ENCODE data around the gene CRLF2. TPM values are rescaled to one million over a fixed set of nuclear protein-coding genes. Genes with fewer than 3 reads are reported as not detected.
A peak's percentile ranks its signal among the peaks of the same experiment; 100 is the strongest.
"Not testable (repeated sequence)": the region's sequence is repeated elsewhere in the genome, so short reads cannot be mapped to it uniquely, and the experiment has no call there.

Gene CRLF2
- total RNA-seq, 2 donors from 2014 or later: 0.22 to 1.4 TPM

DNA sequence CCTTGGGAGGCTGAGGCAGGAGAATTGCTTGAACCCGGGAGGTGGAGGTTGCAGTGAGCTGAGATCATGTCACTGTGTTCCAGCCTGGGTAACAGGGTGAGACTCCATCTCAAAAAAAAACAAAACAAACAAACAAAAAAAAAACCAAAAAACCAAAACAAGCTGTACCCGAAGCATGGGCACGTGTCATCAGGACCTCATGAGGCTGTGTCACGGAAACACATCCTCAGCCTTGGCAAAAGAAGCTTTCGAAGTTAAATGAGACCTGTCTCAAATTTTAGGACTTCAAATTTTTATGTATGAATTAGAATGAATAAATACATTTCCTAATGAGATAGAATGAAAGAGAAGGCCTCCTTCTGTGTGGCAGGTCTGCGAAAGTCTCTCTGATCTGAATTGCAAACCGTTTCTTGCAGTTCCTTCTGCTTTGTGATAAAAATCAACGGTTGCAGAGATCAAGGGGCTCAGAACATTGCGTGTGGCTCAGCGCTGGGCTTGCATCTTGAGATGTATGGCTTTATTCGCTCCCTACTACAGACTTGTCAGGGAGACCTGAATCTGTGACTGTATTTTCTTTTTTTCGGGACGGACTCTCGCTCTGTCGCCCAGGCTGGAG, 19.5 kb upstream of the CRLF2 start:
- Mint-ChIP-seq H3K27ac (no peak overlapping the region), H3K27me3 (ENCODE audit: low read depth) (peaks cover 10% of the 10 kb centered on the region), H3K36me3 (ENCODE audit: insufficient read depth in 2 of 2) (peaks cover 0 to 11% of the 10 kb centered on the region in 2 donors), H3K4me1 (ENCODE audit: low read depth) (peaks cover 8% of the 10 kb centered on the region), H3K4me3 (peak overlapping the region; percentile 20 to 54), H3K9me3 (peaks cover 4% of the 10 kb centered on the region in 2 donors)
- ATAC-seq (replicated peaks in 1 of 2) (peak in 1 of 2 donors; percentile 20), DNase-seq (no peak)

- Mint-ChIP-seq H3K27me3 (ENCODE audit: low read depth) (peaks cover 16% of the 10 kb centered on the region), H3K36me3 (ENCODE audit: insufficient read depth in 2 of 2) (peaks cover 10 to 16% of the 10 kb centered on the region in 2 donors), H3K9me3 (peaks cover 14 to 16% of the 10 kb centered on the region in 2 donors), H3K4me1 (ENCODE audit: low read depth) (peaks cover 14% of the 10 kb centered on the region)
- not testable (repeated sequence) for ATAC-seq (replicated peaks in 1 of 2); H3K27ac Mint-ChIP-seq; H3K4me3 Mint-ChIP-seq; DNase-seq
Observed at GRCh38 chrX:1228101-1228500, 15.7 kb upstream of the CRLF2 start.

DNA sequence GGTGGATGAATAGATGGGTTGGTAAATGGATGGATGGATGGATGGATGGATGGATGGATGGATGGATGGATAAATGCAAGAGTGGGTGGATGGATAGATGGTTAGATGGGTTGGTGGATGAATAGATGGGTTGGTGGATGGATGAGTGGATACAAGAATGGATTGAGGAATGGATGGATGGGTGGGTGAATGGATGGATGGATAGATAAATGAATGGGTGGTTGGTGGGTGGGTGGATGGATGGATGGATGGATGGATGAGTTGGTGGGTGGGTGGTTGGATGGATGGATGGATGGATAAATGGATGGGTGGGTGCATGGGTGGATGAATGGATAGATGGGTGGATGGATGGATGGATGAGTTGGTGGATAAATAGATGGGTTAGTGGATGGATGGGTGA, 13.8 kb upstream of the CRLF2 start:
- Mint-ChIP-seq H3K4me1 (ENCODE audit: low read depth) (peaks cover 6% of the 10 kb centered on the region), H3K27me3 (ENCODE audit: low read depth) (peaks cover 8% of the 10 kb centered on the region), H3K9me3 (peaks cover 19 to 22% of the 10 kb centered on the region in 2 donors), H3K36me3 (ENCODE audit: insufficient read depth in 2 of 2) (peaks cover 11 to 22% of the 10 kb centered on the region in 2 donors), H3K27ac (no peak overlapping the region), H3K4me3 (no peak overlapping the region)
- DNase-seq (no peak), ATAC-seq (replicated peaks in 1 of 2) (no peak)

- DNase-seq: peak; percentile 21 to 41
- peaks cover 19 to 22% of the 10 kb centered on the region in 2 donors for H3K9me3 Mint-ChIP-seq
- peak overlapping the region; percentile 17 to 53 for H3K4me3 Mint-ChIP-seq
- peak; percentile 91 to 93 for ATAC-seq (replicated peaks in 1 of 2)
- H3K36me3 Mint-ChIP-seq (ENCODE audit: insufficient read depth in 2 of 2): peaks cover 11 to 22% of the 10 kb centered on the region in 2 donors
- peaks cover 6% of the 10 kb centered on the region for H3K4me1 Mint-ChIP-seq (ENCODE audit: low read depth)
- peaks cover 8% of the 10 kb centered on the region for H3K27me3 Mint-ChIP-seq (ENCODE audit: low read depth)
- H3K27ac Mint-ChIP-seq: no peak overlapping the region
Observed at GRCh38 chrX:1224954-1225353, 12.5 kb upstream of the CRLF2 start.

DNA sequence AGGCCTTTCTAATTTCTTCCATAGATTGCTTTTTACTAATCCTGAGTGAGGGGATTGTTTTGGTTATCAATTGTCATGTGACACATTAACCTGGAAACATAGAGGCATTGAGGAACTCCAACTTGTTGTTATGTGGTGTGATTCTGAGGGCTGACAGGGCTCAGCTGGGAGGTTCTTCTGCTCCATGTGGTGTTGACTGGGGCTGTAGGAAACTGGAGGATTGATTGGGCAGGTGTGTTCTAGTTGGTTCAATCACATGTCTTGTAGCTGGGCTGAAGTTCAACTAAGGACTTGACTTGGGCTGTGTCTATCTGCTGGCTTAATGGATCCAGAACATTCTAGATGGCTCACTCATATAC, 10.8 kb upstream of the CRLF2 start:
- Mint-ChIP-seq H3K27ac (no peak overlapping the region), H3K4me3 (no peak overlapping the region), H3K27me3 (ENCODE audit: low read depth) (peaks cover 8% of the 10 kb centered on the region), H3K9me3 (peaks cover 19 to 22% of the 10 kb centered on the region in 2 donors), H3K4me1 (ENCODE audit: low read depth) (peaks cover 6% of the 10 kb centered on the region), H3K36me3 (ENCODE audit: insufficient read depth in 2 of 2) (peaks cover 11 to 22% of the 10 kb centered on the region in 2 donors)
- DNase-seq (no peak), ATAC-seq (replicated peaks in 1 of 2) (no peak)

- peaks cover 6% of the 10 kb centered on the region for H3K4me1 Mint-ChIP-seq (ENCODE audit: low read depth)
- H3K36me3 Mint-ChIP-seq (ENCODE audit: insufficient read depth in 2 of 2): peaks cover 11 to 22% of the 10 kb centered on the region in 2 donors
- H3K27ac Mint-ChIP-seq: no peak overlapping the region
- DNase-seq: no peak
- ATAC-seq (replicated peaks in 1 of 2): no peak
- H3K4me3 Mint-ChIP-seq: no peak overlapping the region
- peaks cover 19 to 22% of the 10 kb centered on the region in 2 donors for H3K9me3 Mint-ChIP-seq
- peaks cover 8% of the 10 kb centered on the region for H3K27me3 Mint-ChIP-seq (ENCODE audit: low read depth)
Observed at GRCh38 chrX:1222531-1223241, 10.2 kb upstream of the CRLF2 start.

GRCh38 chrX:1221296-1221845, 8.9 kb upstream of the CRLF2 start:
- Mint-ChIP-seq H3K9me3 (peaks cover 12 to 14% of the 10 kb centered on the region in 2 donors), H3K27ac (no peak overlapping the region), H3K27me3 (ENCODE audit: low read depth) (peaks cover 6% of the 10 kb centered on the region), H3K4me3 (no peak overlapping the region), H3K36me3 (ENCODE audit: insufficient read depth in 2 of 2) (peaks cover 11 to 18% of the 10 kb centered on the region in 2 donors), H3K4me1 (ENCODE audit: low read depth) (peaks cover 6% of the 10 kb centered on the region)
- no peak for DNase-seq
- no peak for ATAC-seq (replicated peaks in 1 of 2)

GRCh38 chrX:1218286-1218685, 5.8 kb upstream of the CRLF2 start:
- Mint-ChIP-seq H3K4me3 (no peak overlapping the region), H3K4me1 (ENCODE audit: low read depth) (peaks cover 7% of the 10 kb centered on the region), H3K36me3 (ENCODE audit: insufficient read depth in 2 of 2) (peaks cover 8% of the 10 kb centered on the region in 2 donors), H3K9me3 (peaks cover 7 to 8% of the 10 kb centered on the region in 2 donors), H3K27ac (no peak overlapping the region), H3K27me3 (ENCODE audit: low read depth) (peaks cover 11% of the 10 kb centered on the region)
- ATAC-seq (replicated peaks in 1 of 2) (no peak), DNase-seq (no peak)

- H3K9me3 Mint-ChIP-seq: peaks cover 6 to 8% of the 10 kb centered on the region in 2 donors
- peaks cover 29% of the 10 kb centered on the region for H3K27me3 Mint-ChIP-seq (ENCODE audit: low read depth)
- H3K27ac Mint-ChIP-seq: no peak overlapping the region
- H3K4me3 Mint-ChIP-seq: no peak overlapping the region
- DNase-seq (no peak), ATAC-seq (replicated peaks in 1 of 2) (no peak)
- H3K4me1 Mint-ChIP-seq (ENCODE audit: low read depth): peaks cover 18% of the 10 kb centered on the region
- peaks cover 2 to 6% of the 10 kb centered on the region in 2 donors for H3K36me3 Mint-ChIP-seq (ENCODE audit: insufficient read depth in 2 of 2)
Observed at GRCh38 chrX:1215123-1215823, 2.8 kb upstream of the CRLF2 start.

DNA sequence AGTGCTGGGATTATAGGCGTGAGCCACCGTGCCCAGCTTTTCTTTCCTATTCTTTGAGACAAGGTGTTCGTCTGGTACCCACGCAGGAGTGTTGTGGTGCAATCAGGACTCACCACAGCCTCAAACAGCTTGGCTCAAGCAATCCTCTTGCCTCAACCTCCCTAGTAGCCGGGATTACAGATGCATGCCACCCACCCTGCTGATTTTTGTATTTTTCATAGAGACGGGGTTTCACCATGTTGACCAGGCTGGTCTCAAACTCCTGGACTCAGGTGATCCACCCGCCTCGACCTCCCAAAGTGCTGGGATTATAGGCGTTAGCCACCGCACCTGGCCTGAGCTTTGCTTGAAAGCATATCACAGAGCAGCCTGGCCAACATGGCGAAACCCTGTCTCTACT, 1.5 kb upstream of the CRLF2 start:
- H3K4me3 Mint-ChIP-seq: peak overlapping the region in 1 of 2 donors; percentile 27
- H3K4me1 Mint-ChIP-seq (ENCODE audit: low read depth): peaks cover 19% of the 10 kb centered on the region
- H3K27me3 Mint-ChIP-seq (ENCODE audit: low read depth): peaks cover 33% of the 10 kb centered on the region
- no peak for ATAC-seq (replicated peaks in 1 of 2)
- DNase-seq: no peak
- no peak overlapping the region for H3K27ac Mint-ChIP-seq
- peaks cover 6 to 8% of the 10 kb centered on the region in 2 donors for H3K9me3 Mint-ChIP-seq
- H3K36me3 Mint-ChIP-seq (ENCODE audit: insufficient read depth in 2 of 2): peaks cover 2 to 6% of the 10 kb centered on the region in 2 donors

GRCh38 chrX:1210844-1211243, 1.6 kb downstream of the CRLF2 start:
- Mint-ChIP-seq H3K27ac (no peak overlapping the region), H3K36me3 (ENCODE audit: insufficient read depth in 2 of 2) (peaks cover 2 to 6% of the 10 kb centered on the region in 2 donors), H3K27me3 (ENCODE audit: low read depth) (peaks cover 31% of the 10 kb centered on the region), H3K4me3 (no peak overlapping the region), H3K9me3 (peaks cover 6 to 8% of the 10 kb centered on the region in 2 donors), H3K4me1 (ENCODE audit: low read depth) (peaks cover 40% of the 10 kb centered on the region)
- DNase-seq (no peak), ATAC-seq (replicated peaks in 1 of 2) (no peak)

DNA sequence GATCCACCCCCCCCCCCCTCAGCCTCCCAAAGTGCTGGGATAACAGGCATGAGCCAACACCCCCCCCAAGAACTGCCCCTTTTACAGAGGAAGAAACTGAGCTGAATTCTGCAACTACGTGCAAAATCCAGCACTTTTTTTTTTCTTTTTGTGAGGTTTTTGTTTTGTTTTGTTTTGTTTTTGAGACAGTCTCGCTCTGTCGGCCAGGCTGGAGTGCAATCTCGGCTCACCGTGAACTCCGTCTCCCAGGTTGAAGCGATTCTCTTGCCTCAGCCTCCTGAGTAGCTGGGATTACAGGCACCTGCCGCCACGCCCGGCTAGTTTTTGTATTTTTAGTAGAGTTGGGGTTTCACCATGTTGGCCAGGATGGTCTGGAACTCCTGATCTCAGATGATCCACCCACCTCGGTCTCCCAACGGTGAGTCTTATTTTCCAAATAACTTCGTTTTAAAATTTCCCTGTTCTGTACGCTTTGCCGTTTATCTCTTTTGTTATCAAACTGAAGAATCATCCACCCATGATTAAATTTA, 4.9 kb downstream of the CRLF2 start:
- Mint-ChIP-seq H3K27me3 (ENCODE audit: low read depth) (peaks cover 22% of the 10 kb centered on the region), H3K4me3 (peak overlapping the region; percentile 73 to 82), H3K36me3 (ENCODE audit: insufficient read depth in 2 of 2) (peaks cover 2 to 6% of the 10 kb centered on the region in 2 donors), H3K4me1 (ENCODE audit: low read depth) (peaks cover 34% of the 10 kb centered on the region), H3K27ac (peak overlapping the region; percentile 73), H3K9me3 (peaks cover 6 to 7% of the 10 kb centered on the region in 2 donors)
- DNase-seq: no peak
- ATAC-seq (replicated peaks in 1 of 2): no peak

All from activated T-cell treated with anti-CD3 and anti-CD28 coated beads, Interleukin-2, amount 50 U/mL, for 72 hours (primary cell).